ENCODE measurements around the gene FAM76B. TPM values are rescaled to one million over a fixed set of nuclear protein-coding genes. Genes with fewer than 3 reads are reported as not detected.
A peak's percentile ranks its signal among the peaks of the same experiment; 100 is the strongest.

FAM76B gene
- total and polyA plus RNA-seq, 2 of the 13 experiments (the other 11 are each of a cell fraction or from before 2014, with no cell fraction given), result 20.2 to 24.2 TPM

GRCh38 chr11:95728790-95729189 lies 60.8 kb downstream of the FAM76B start:
- ChIA-PET POLR2A (no interaction called here), CTCF (ENCODE audit: low intra/inter-chr PET ratio, low total read pairs) (no interaction called here)
- TF ChIP-seq CEBPB (IDR thresholded peaks at IDR 0.05; ENCODE audit: borderline replicate concordance, low read depth, low read length) (peak; percentile 63), AFF4 (CRISPR knock-in tag; IDR thresholded peaks at IDR 0.05) (no peak), THAP7 (CRISPR knock-in tag; IDR thresholded peaks at IDR 0.05) (no peak), NKX3-1 (CRISPR knock-in tag; IDR thresholded peaks at IDR 0.05) (no peak)
- no peak overlapping the region for H3K9ac ChIP-seq (ENCODE audit: insufficient read depth, low read depth, low read length)
- no peaks in the 10 kb centered on the region for H3K4me1 ChIP-seq (ENCODE audit: insufficient read depth, low read length)
- no TSS peak for BruUV-seq (replicated peaks)
- H3K36me3 ChIP-seq (replicated peaks in 1 of 2; ENCODE audit: control insufficient read depth in 1 of 2, insufficient read depth in 2 of 2, low read length in 2 of 2), result no peaks in the 10 kb centered on the region
- H3K79me2 ChIP-seq (ENCODE audit: insufficient read depth, low read length), result no peaks in the 10 kb centered on the region
- DNase-seq (ENCODE audit: low spot score), result no peak
- no peak overlapping the region for H2AFZ ChIP-seq (ENCODE audit: low read length)
- WGBS (ENCODE audit: low lambda C conversion rate), result 43% methylated on average over 2 of the region's 2 CpGs
- no peak for ATAC-seq
- no peak for FAIRE-seq
- H3K27ac ChIP-seq (ENCODE audit: extremely low read length, insufficient read depth, low read length), result no peak overlapping the region
- no peaks in the 10 kb centered on the region for H3K27me3 ChIP-seq (ENCODE audit: control insufficient read depth in 1 of 2, insufficient read depth in 2 of 2, low read length in 2 of 2)
- in situ Hi-C loops (cut with HindIII; ENCODE audit: extremely low pct_ligation_motif_present, low pct_unique_long_range_greater_than_20kb) (no loop called here), intact Hi-C loops (cut with micrococcal nuclease; ENCODE audit: unreplicated experiment) (no loop called here)
- H4K20me1 ChIP-seq (ENCODE audit: insufficient read depth, low read length), result no peaks in the 10 kb centered on the region
- no peaks in the 10 kb centered on the region for H3K9me3 ChIP-seq (ENCODE audit: low read length)
- H3K4me2 ChIP-seq (ENCODE audit: low read depth, low read length), result no peak overlapping the region
- no peak overlapping the region for H3K4me3 ChIP-seq (replicated peaks in 1 of 3; ENCODE audit: insufficient read depth in 1 of 3, low read depth in 2 of 3, low read length in 3 of 3)

- H3K79me2 ChIP-seq (ENCODE audit: insufficient read depth, low read length), result no peaks in the 10 kb centered on the region
- in situ Hi-C loops (cut with HindIII; ENCODE audit: extremely low pct_ligation_motif_present, low pct_unique_long_range_greater_than_20kb) (no loop called here), intact Hi-C loops (cut with micrococcal nuclease; ENCODE audit: unreplicated experiment) (no loop called here)
- H3K4me2 ChIP-seq (ENCODE audit: low read depth, low read length), result no peak overlapping the region
- FAIRE-seq (no peak), DNase-seq (ENCODE audit: low spot score) (no peak), ATAC-seq (no peak)
- H2AFZ ChIP-seq (ENCODE audit: low read length), result no peak overlapping the region
- no peak overlapping the region for H3K4me3 ChIP-seq (replicated peaks in 1 of 3; ENCODE audit: insufficient read depth in 1 of 3, low read depth in 2 of 3, low read length in 3 of 3)
- no peaks in the 10 kb centered on the region for H3K27me3 ChIP-seq (ENCODE audit: control insufficient read depth in 1 of 2, insufficient read depth in 2 of 2, low read length in 2 of 2)
- ChIA-PET CTCF (ENCODE audit: low intra/inter-chr PET ratio, low total read pairs) (no interaction called here), POLR2A (no interaction called here)
- H3K9me3 ChIP-seq (ENCODE audit: low read length), result no peaks in the 10 kb centered on the region
- H3K4me1 ChIP-seq (ENCODE audit: insufficient read depth, low read length), result no peaks in the 10 kb centered on the region
- no TSS peak for BruUV-seq (replicated peaks)
- H4K20me1 ChIP-seq (ENCODE audit: insufficient read depth, low read length), result no peaks in the 10 kb centered on the region
- no peaks in the 10 kb centered on the region for H3K36me3 ChIP-seq (replicated peaks in 1 of 2; ENCODE audit: control insufficient read depth in 1 of 2, insufficient read depth in 2 of 2, low read length in 2 of 2)
- H3K27ac ChIP-seq (ENCODE audit: extremely low read length, insufficient read depth, low read length), result no peak overlapping the region
- no peak overlapping the region for H3K9ac ChIP-seq (ENCODE audit: insufficient read depth, low read depth, low read length)
- no peak for TF ChIP-seq ARID4A (CRISPR knock-in tag; IDR thresholded peaks at IDR 0.05; ENCODE audit: borderline replicate concordance)
- no peak for TF ChIP-seq NFKBIZ (CRISPR knock-in tag; IDR thresholded peaks at IDR 0.05)
- no peak for TF ChIP-seq JDP2 (CRISPR knock-in tag; IDR thresholded peaks at IDR 0.05; ENCODE audit: borderline replicate concordance)
- TF ChIP-seq HDAC2 (CRISPR knock-in tag; IDR thresholded peaks at IDR 0.05), result no peak
- no peak for TF ChIP-seq HDAC6 (IDR thresholded peaks at IDR 0.05; ENCODE audit: low read depth, low read length)
- no peak for TF ChIP-seq FOXA3 (CRISPR knock-in tag; IDR thresholded peaks at IDR 0.05)
- TF ChIP-seq WIZ (CRISPR knock-in tag; IDR thresholded peaks at IDR 0.05), result no peak
- TF ChIP-seq KMT2A (CRISPR knock-in tag; IDR thresholded peaks at IDR 0.05), result no peak
Measured at GRCh38 chr11:95728094-95728493, 61.5 kb downstream of the FAM76B start.
